ENCODE results near the gene SREK1IP1.

- no peak for TF ChIP-seq POLR2A (IDR thresholded peaks at IDR 0.05)
- TF ChIP-seq, protein P1, sequence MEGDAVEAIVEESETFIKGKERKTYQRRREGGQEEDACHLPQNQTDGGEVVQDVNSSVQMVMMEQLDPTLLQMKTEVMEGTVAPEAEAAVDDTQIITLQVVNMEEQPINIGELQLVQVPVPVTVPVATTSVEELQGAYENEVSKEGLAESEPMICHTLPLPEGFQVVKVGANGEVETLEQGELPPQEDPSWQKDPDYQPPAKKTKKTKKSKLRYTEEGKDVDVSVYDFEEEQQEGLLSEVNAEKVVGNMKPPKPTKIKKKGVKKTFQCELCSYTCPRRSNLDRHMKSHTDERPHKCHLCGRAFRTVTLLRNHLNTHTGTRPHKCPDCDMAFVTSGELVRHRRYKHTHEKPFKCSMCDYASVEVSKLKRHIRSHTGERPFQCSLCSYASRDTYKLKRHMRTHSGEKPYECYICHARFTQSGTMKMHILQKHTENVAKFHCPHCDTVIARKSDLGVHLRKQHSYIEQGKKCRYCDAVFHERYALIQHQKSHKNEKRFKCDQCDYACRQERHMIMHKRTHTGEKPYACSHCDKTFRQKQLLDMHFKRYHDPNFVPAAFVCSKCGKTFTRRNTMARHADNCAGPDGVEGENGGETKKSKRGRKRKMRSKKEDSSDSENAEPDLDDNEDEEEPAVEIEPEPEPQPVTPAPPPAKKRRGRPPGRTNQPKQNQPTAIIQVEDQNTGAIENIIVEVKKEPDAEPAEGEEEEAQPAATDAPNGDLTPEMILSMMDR (IDR thresholded peaks at IDR 0.05) = no peak
- TF ChIP-seq POLR2AphosphoS5 (IDR thresholded peaks at IDR 0.05) = no peak
- no peak for TF ChIP-seq EP300 (IDR thresholded peaks at IDR 0.05)
Measured at GRCh38 chr5:64722588-64722987, 45.9 kb downstream of the SREK1IP1 start.

Data from stomach (tissue), 4 donors.